HG03432 (cell line): ENCODE data around the gene NDST1.
"Not testable (repeated sequence)": the region's sequence is repeated elsewhere in the genome, so short reads cannot be mapped to it uniquely, and the experiment has no call there.

Source experiments
- ATAC-seq: cut with Tn5 transposase; IDR thresholded peaks from one replicate; pipeline ENCODE4 v1.9.1; 2021; ENCODE audit warnings: mild to moderate bottlenecking, moderate library complexity; ENCODE audit not compliant: unreplicated experiment

Gene NDST1

GRCh38 chr5:150505816-150506215 lies 2.1 kb upstream of the NDST1 start:
- ATAC-seq, result no peak

GRCh38 chr5:150506571-150507473 lies 1.1 kb upstream of the NDST1 start:
- no peak for ATAC-seq

GRCh38 chr5:150508277-150508640 lies 328 bp downstream of the NDST1 start:
- no peak for ATAC-seq

- no peak for ATAC-seq
These were observed 897 bp downstream of the NDST1 start for GRCh38 chr5:150508828-150509227.

- no peak for ATAC-seq
These were observed 2.1 kb downstream of the NDST1 start for GRCh38 chr5:150509992-150510391.

- ATAC-seq, result no peak
These were observed 2.7 kb downstream of the NDST1 start for GRCh38 chr5:150510460-150511263.

GRCh38 chr5:150511578-150512367 lies 3.8 kb downstream of the NDST1 start:
- no peak for ATAC-seq

- no peak for ATAC-seq
These were observed 4.4 kb downstream of the NDST1 start for GRCh38 chr5:150512368-150512747.

- ATAC-seq, result no peak
These were observed 5.7 kb downstream of the NDST1 start for GRCh38 chr5:150513375-150514309.

GRCh38 chr5:150514708-150515211 lies 6.8 kb downstream of the NDST1 start:
- no peak for ATAC-seq

- ATAC-seq, result no peak
These were observed 7.5 kb downstream of the NDST1 start for GRCh38 chr5:150515446-150515845.

- ATAC-seq, result no peak
These were observed 8.1 kb downstream of the NDST1 start for GRCh38 chr5:150516011-150516410.

GRCh38 chr5:150517272-150518152 lies 9.6 kb downstream of the NDST1 start:
- no peak for ATAC-seq

GRCh38 chr5:150518712-150519559 lies 11.0 kb downstream of the NDST1 start:
- not testable (repeated sequence) for ATAC-seq

GRCh38 chr5:150519560-150519945 lies 11.6 kb downstream of the NDST1 start:
- ATAC-seq, result no peak

- ATAC-seq, result no peak
These were observed 12.0 kb downstream of the NDST1 start for GRCh38 chr5:150519978-150520377.

- no peak for ATAC-seq
These were observed 13.0 kb downstream of the NDST1 start for GRCh38 chr5:150520747-150521521.

GRCh38 chr5:150521522-150521817 lies 13.5 kb downstream of the NDST1 start:
- no peak for ATAC-seq
